Omental fat pad (tissue), 4 donors: ENCODE results near the gene PLEKHA6. TPM values are rescaled to one million over a fixed set of nuclear protein-coding genes. Genes with fewer than 3 reads are reported as not detected.

Source experiments
- ATAC-seq: fragments of 150-250 bp; one replicate; pipeline ENCODE4 v1.9.1; 2016; ENCODE audit warnings: mild to moderate bottlenecking, moderate library complexity; ENCODE audit not compliant: low FRiP score
- DNase-seq: peaks from one replicate; pipeline ENCODE4 v3.0.0-alpha.2; 2019; ENCODE audit warnings: low spot score
- CTCF ChIP-seq, 3 donors: fragments of 450-650 bp; IDR thresholded peaks; one replicate each; pipeline ENCODE4 v1.5.1; 2016 to 2017; ENCODE audit warnings: antibody characterized with exemption in 3 of 3, mild to moderate bottlenecking in 3 of 3, moderate library complexity in 2 of 3
- total RNA-seq, 4 donors: library from RNA; depleted of rRNA; stranded (reverse); fragments of >200 nt; gene quantifications; one replicate each; pipeline ENCODE4 v1.1.0, GENCODE V29; 2016

PLEKHA6 gene
- 10 to 100 TPM in 2 of 4 donors, 1 to 10 TPM in 2; 2.9 to 13.1 (median 7.5) TPM for total RNA-seq

GRCh38 chr1:204359474-204360255, at the start of gene PLEKHA6:
TSS of gene PLEKHA6 (minus strand) at chr1:204359929. CDS start at chr1:204273727, 86,202 bp downstream.
- no peak for TF ChIP-seq CTCF (IDR thresholded peaks at IDR 0.05)
- no peak for ATAC-seq
- no peak for DNase-seq

GRCh38 chr1:204409123-204409522, 49.4 kb upstream of the PLEKHA6 start:
- no peak for TF ChIP-seq CTCF (IDR thresholded peaks at IDR 0.05)
- DNase-seq (no peak), ATAC-seq (no peak)

GRCh38 chr1:204408602-204409001, 48.9 kb upstream of the PLEKHA6 start:
- DNase-seq: no peak
- ATAC-seq: no peak
- TF ChIP-seq CTCF (IDR thresholded peaks at IDR 0.05): no peak

- no peak for TF ChIP-seq CTCF (IDR thresholded peaks at IDR 0.05)
- ATAC-seq (no peak), DNase-seq (no peak)
Observed at GRCh38 chr1:204408074-204408507, 48.4 kb upstream of the PLEKHA6 start.

GRCh38 chr1:204407295-204407971, 47.7 kb upstream of the PLEKHA6 start:
- TF ChIP-seq CTCF (IDR thresholded peaks at IDR 0.05): no peak
- ATAC-seq (no peak), DNase-seq (no peak)

- TF ChIP-seq CTCF (IDR thresholded peaks at IDR 0.05): no peak
- no peak for ATAC-seq
- DNase-seq: no peak
Observed at GRCh38 chr1:204406621-204407020, 46.9 kb upstream of the PLEKHA6 start.
